Epithelial cell of esophagus (primary cell): ENCODE data around the gene DST.

Experiments
- DNase-seq: peaks from one replicate; pipeline ENCODE4 v3.0.0; 2010; ENCODE audit warnings: low read depth
- H3K4me3 ChIP-seq: 2 replicates; pipeline ENCODE4 v1.5.1; 2011; ENCODE audit warnings: mild to moderate bottlenecking, low read length, control low read depth
- TF ChIP-seq, protein P1 (sequence below): IDR thresholded peaks from 2 replicates; pipeline ENCODE4 v1.5.1; 2011; ENCODE audit warnings: low read depth, mild to moderate bottlenecking, low read length, control low read depth, inconsistent platforms; ENCODE audit not compliant: insufficient read depth; ENCODE audit errors: missing control alignments

The DST gene

DNA sequence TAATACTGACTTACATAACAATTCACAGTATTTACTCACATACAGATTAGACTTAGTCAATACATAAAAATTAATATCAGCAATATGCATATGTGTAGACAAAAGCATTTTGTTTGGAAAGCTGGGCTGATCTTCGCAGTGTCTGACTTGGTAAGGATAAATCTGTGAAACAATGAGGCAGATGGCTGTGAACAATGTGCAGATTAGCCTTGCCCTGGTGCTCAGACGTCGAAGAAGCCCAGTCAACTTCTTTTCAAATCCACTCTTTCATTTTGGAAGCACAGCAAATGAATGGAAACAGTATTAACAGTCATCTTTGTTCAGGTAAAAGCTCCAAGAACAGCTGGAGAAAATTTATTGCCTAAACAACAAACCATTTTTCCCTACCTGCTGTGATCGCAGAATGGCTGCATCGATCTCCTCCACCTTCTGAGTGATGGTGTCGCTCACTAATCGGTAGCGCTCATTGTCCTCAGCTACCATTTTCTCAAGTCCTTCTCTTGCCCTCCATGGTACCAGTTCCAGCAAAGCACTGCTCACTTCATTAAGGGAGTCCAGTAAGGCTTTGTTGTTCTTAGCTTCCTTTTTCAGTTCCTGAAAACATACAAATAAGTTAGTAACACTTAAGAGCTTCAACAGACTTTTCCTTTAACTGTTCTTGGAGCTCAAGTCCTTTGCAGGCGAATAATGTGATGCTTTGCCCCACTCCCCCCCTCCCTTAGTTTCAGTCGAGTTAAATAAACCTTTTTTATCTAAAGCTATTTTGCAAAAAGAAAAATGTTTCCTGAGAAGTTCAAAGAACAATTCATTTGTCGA, 116.5 kb downstream of the DST start:
- no peak overlapping the region for H3K4me3 ChIP-seq
- TF ChIP-seq, protein P1, sequence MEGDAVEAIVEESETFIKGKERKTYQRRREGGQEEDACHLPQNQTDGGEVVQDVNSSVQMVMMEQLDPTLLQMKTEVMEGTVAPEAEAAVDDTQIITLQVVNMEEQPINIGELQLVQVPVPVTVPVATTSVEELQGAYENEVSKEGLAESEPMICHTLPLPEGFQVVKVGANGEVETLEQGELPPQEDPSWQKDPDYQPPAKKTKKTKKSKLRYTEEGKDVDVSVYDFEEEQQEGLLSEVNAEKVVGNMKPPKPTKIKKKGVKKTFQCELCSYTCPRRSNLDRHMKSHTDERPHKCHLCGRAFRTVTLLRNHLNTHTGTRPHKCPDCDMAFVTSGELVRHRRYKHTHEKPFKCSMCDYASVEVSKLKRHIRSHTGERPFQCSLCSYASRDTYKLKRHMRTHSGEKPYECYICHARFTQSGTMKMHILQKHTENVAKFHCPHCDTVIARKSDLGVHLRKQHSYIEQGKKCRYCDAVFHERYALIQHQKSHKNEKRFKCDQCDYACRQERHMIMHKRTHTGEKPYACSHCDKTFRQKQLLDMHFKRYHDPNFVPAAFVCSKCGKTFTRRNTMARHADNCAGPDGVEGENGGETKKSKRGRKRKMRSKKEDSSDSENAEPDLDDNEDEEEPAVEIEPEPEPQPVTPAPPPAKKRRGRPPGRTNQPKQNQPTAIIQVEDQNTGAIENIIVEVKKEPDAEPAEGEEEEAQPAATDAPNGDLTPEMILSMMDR, result no peak

DNA sequence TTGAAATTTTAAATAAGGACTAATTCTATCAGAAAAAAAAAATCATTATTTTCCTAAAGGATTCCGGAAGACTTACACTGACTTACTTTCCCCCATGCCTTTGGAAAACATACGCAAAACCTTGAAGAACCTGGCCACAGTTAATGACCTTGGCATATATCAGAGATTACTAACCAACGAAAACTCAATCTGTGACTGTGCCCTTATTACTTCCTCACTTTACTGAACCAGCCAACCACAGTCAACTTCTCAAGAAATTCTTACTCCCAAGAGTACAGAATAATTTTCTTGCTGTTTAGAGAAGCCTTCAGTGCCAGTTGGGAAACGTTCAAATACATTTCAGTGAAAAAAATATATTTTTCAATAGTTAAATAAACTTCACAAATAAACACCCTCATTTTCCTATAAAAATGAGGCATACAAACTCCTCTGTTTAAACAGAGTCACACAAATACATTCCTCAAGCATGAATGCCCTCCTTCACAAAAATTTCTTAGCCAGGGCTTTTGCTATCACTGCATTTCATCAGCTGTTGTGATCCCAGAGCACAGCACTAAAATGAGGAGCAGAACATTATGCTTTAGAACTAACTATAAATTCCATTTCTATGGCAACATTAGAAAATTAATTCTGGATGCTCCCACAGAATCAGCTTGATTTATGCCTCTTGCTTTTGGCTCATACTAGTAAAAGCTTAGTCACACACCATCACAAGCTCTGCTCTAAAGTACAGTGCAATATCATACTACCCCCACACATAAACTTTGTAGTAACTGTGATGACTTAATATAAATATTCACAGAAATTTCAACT, 117.6 kb downstream of the DST start:
- no peak for DNase-seq
- no peak overlapping the region for H3K4me3 ChIP-seq
- TF ChIP-seq, protein P1, result no peak

More for the DNA sequence above, 116.5 kb downstream of the DST start:
- DNase-seq, result no peak

DNA sequence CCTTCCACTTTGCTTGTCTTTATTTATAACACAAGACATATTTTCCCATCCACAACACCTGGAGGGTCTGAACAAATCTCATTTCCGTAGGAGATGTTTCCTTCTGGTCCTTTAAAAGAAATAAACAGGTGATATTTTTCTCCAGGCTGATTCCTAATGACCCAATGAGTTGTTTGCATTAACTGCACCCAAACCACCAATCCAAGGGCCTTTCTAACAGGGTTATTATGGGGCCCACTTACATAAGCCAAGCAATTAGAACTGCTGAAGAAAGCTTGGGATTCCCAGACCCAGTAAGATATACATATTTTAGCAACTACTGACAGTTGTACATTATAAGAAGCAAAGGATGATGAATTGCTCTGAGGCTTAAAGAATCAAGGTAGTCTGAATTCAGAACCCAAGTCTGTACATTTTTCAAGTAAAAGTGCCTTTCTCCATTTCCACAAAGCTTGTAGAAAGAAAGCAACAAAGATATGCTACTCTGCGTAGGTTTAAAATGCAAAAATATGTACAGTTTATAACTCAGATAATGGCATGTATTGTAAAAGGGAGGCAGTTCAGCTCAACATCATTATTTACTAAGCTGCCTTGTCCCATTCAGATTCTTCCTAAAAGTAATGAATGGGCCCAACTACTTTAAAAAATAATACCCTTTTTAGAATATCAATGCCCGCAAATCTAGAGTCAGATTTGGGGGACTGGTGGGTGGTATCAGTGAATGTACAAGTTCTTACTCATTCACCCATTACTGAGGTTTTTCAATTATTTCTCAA, 120.0 kb downstream of the DST start:
- TF ChIP-seq, protein P1, result no peak
- H3K4me3 ChIP-seq, result no peak overlapping the region
- no peak for DNase-seq

DNA sequence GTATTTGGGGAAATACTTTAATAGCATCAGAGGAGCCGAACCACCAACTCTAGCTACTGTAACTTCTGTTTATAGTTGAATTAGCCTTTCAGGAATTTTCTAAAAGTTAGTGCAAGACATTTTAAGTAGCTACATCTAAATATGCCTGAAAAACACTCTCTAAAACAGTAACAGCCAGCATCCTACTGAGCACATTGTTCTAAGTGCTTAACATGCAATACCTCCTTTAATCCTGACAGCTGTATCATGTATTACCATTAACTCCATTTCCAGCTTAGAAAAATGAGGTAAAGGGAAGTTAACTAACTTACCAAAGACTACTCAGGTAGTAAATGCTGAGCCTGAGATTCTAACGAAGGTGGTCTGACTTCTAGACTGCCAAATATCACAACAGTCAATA, 120.7 kb downstream of the DST start:
- DNase-seq, result no peak
- no peak overlapping the region for H3K4me3 ChIP-seq
- TF ChIP-seq, protein P1, result no peak

DNA sequence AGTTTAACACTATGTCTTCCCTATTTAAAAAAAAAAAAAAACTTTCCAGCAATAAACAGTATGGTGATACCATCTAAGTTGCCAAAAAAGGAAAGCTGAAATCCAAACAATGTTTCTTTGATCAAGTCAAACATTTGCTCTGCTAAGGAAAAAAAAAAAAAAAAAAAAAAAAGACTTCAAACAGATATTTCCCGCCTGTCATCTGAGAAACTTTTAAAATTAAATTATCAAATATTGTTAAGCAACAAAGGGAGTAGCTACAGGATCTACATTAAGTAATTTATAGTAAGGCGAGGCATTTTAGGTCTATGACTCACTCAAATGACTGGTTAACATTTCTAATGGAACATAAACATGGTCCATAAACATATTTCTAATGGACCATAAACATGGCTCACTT, 121.2 kb downstream of the DST start:
- TF ChIP-seq, protein P1, result no peak
- DNase-seq, result peak; percentile 43
- H3K4me3 ChIP-seq, result no peak overlapping the region

DNA sequence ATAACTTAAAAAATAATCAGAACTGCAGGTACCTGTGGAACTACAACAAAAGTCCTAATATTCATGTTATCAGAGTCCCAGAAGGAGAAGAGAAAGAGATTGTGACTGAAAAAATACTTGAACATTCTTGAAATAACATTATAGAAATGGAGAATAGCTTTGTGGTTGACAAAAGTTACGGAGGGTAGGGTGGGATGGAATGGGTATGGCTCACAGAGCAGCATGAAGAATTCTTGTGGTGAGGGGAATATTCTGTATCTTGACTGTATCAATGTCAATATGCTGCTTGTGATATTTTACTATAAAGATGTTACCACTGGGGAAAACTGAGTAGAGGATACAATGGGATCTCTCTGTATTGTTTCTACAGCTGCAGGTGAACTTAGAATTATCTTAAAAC, 122.5 kb downstream of the DST start:
- TF ChIP-seq, protein P1, result no peak
- H3K4me3 ChIP-seq, result no peak overlapping the region
- no peak for DNase-seq
